Skin epidermis (tissue), 12 donors: ENCODE measurements around the gene MAF.

Experiments used
- H3K27ac ChIP-seq, 21 experiments: fragments of 200-600 bp; sonication (generic) in 11 of 21; one replicate each; pipeline ENCODE4 v1.5.0; 2020; ENCODE audit warnings: mild to moderate bottlenecking in 3 of 21, inconsistent platforms in 2 of 21, moderate library complexity in 2 of 21
- H3K4me3 ChIP-seq, 7 experiments: fragments of 200-600 bp; sonication (generic) in 2 of 7; one replicate each; pipeline ENCODE4 v1.5.0; 2020; ENCODE audit warnings: inconsistent platforms in 2 of 7, mild to moderate bottlenecking in 2 of 7, moderate library complexity in 1 of 7

The MAF gene

DNA sequence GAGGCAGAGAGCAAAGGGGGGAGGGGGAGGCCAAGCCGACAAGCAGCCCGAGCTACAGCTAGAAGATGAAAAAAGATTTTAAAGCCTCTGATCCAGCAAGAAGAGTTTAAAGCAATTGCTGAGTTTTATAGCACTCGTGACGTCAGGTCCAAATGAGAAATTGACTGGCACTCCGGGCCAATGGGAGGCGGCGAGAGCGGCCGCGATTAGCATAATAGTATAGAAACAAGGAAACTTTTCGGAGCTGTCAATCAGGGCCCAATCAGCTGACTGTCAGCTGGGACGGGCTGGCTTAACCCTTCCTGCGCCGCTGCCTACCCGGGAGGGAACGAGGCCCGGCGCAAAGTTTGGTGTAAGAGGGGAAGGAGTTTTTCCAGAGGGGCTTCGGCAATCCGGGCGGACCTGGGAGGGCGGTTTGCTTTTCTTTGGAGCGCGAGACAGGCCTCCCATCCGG, at the start of gene MAF:
Gene MAF (minus strand): TSS at position 100 of the 454 bp plus-strand sequence. CDS start 835 bp downstream, outside the sequence.
- H3K27ac ChIP-seq, result peak within 1 kb of the TSS; percentile 82 to 97 (median 94)
- peak within 1 kb of the TSS; percentile 58 to 77 (median 66) for H3K4me3 ChIP-seq

DNA sequence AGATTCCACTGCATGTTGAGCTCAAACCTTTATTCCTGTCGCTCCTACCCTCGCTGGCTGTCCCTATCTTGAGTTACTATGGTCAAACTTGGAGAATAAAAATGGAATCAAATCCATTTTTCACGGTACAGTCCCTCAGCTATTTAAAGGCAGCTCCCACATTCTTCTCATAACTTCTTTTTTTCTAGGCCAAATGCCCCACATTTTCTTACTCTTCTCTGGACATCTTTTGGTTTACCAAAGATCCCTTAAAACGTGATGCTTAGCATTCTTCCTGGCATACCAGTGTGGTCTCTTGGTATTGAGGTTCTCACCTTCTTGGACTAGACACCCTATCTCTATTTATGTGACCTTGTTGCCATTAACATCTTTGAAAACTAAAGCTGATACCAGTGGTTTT, 48.3 kb upstream of the MAF start:
- no peak overlapping the region for H3K4me3 ChIP-seq
- no peak overlapping the region for H3K27ac ChIP-seq

DNA sequence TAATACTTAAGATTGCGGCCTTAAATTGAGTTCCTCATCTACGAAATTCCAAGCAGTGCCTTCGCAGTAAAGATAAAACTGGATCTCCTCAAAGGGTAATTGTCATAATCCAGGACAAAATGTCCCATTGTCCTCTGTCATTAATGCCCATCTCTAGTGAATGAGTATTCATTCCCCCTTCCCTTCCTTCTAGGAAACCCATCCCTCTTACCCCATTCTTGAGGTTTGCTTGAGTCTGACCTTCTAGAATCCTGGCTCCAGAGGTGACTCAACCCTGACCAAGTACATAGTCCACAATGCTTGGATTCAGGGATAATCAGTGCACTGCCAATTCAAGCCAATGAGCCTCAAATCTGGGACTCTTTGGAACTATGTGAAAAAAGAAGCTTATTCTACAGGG, 47.0 kb upstream of the MAF start:
- Histone ChIP-seq H3K27ac (no peak overlapping the region), H3K4me3 (no peak overlapping the region)

DNA sequence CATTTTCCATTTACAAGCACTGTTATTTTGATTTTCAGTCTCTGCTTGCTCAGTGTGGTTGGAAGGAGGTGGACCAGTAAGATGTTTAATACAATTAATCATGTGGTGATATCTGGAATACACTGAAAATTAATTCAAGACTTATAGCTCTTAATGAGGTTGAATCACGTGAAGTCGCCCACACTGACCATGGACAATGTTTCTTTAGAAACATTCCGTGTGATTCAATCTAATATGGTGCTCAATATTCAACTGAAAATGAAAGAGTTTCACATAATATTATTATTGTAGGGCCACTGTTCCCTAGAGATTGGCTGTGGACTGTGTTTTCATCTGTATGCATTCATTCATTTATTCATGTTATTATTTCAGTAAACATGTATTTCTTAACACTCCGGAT, 45.2 kb upstream of the MAF start:
- Histone ChIP-seq H3K27ac (peak overlapping the region in 7 of 21 experiments; percentile 14 to 59 (median 35)), H3K4me3 (no peak overlapping the region)

DNA sequence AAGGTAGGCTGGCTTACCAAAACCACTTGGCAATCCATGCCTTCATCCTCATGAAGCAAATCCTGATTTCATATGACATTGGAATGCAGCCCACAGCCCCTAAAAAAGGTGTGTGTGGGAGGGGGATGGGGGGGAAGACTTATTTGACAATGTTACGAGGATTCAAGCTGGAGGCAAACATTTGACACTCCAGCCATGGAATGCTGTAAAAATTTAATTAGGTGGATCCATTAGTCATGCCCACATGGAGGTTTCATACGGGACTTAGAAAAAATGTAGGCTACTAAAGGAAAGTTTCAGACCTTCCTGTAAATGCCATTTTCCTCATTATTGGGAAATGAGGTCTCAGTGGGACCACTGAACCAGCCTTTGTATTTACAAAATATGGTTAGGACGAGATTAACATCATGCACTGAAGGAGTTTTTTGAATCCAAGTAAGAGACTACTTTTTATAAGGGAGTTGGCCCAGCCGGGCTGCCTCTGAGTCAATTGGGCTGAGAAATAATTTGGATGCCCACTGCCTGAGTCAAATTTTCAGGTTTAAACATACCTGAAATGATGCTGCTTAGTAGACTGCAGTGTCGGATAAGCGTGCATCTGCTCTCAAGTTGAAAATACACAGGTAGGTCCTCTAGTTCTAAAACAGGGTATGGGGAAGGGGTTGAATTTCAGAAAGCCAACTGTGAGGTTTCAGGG, 44.6 kb upstream of the MAF start:
- H3K27ac ChIP-seq, result peak overlapping the region in 8 of 21 experiments; percentile 14 to 59 (median 40)

DNA sequence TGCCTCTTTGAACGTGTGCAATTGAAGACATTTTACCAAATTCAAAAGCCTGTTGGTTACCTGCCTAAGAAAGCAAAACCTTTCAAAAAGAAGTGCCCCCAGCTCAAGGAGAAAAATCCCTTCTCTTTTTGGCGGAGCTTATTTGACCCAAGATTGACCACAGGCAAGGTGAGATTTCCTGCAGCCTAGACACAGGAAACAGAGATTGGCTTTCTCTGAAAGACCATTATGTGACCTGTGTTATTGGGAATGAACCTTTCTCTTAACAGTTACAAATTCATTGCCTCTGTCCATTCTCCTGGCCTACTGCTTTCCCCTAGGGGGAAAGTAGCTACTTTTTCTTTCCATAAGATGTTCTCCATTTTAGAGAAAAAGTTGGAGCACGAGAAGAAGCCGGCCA, 42.1 kb upstream of the MAF start:
- Histone ChIP-seq H3K27ac (no peak overlapping the region), H3K4me3 (no peak overlapping the region)

More for the DNA sequence above, 44.6 kb upstream of the MAF start:
- no peak overlapping the region for H3K4me3 ChIP-seq

DNA sequence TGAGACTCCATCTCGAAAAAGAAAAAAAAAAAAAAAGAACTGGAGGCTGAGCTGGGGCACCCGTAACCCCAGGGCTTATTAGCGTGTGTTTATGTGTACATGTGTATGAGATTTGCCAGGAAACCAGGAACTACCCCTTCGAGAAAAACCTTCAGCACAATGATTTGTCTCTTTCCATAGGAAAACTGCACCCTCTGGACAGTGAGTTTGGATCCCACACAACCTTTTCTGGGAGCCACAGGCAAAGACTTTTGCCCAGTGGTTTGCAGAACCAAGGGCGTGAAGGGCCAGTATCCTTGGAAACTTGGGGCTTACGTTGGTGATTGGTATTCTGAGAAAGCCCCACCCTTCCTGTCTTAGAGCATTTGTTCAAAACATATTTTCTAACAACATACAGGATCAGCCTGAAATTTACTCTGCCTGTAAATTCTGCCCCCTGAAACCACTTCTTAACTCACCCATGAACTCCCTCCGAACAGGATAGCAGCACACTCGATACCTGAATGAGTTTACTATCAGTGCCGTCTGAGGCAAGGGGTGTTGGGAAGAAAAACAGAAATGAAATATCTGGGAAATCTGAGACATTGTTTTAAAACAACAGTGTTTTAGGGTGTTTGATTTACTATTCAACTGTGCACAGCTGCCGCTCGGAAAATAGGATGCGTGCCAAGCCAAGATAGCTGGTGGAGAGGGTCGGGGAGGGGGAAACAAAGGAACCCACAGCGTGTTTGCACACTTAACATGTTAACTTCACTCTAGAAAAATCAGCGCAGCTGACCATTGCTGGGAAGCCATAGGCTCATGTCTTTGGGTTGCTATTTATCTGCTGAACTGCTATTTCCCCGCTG, 40.2 kb upstream of the MAF start:
- Histone ChIP-seq H3K27ac (peak overlapping the region in 19 of 21 experiments; percentile 15 to 80 (median 57)), H3K4me3 (no peak overlapping the region)

DNA sequence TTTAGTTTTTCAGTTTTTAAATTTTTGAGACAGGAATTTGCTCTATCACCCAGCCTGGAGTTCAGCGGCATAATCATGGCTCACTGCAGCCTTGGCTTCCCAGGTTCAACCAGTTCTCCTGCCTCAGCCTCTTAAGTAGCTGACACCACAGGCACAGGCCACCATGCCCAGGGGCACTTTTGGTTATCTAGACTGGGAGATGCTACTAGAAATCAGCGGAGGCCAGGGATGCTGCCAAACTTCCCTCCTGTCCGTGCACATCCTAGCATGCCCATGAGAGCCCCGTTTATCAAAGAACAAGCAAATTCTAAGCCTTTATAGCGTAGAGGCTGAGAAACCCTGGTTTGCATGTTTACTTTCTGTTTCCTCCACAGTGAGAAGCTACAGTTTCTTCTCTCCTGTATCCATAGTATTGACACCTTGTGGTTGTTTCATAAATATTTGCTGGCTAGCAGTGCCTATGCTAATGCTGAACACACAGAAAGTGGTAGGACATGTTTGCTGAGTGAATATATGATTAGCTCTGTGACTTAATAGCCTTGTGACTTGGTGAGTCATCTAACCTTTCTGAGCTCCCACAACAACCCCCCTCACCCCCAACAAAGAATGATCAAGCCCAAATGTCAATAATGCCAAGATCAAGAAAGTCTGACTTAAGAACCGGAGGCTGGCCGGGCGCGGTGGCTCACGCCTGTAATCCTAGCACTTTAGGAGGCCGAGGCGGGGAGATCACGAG, 39.2 kb upstream of the MAF start:
- Histone ChIP-seq H3K4me3 (no peak overlapping the region), H3K27ac (peak overlapping the region in 17 of 21 experiments; percentile 15 to 80 (median 58))

DNA sequence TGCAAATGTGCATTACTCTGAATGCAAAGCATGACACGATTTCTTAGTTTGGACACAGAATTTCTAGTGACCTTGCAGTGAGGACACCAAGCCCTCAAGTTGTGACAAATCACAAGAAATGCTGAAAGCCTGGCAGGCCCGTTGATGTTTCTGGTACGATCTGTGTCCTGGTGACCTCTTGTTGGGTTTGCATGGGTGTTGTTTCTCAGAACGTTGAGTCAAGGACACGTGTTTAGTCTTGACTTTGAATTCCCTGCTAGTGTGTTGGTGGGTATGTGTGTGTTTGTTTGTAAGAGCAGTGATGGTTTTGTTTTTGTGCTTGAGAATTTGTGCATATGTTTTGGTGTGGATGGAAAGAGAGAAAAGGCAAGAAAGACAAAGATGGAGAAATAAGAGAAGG, 37.8 kb upstream of the MAF start:
- H3K4me3 ChIP-seq, result no peak overlapping the region
- no peak overlapping the region for H3K27ac ChIP-seq

DNA sequence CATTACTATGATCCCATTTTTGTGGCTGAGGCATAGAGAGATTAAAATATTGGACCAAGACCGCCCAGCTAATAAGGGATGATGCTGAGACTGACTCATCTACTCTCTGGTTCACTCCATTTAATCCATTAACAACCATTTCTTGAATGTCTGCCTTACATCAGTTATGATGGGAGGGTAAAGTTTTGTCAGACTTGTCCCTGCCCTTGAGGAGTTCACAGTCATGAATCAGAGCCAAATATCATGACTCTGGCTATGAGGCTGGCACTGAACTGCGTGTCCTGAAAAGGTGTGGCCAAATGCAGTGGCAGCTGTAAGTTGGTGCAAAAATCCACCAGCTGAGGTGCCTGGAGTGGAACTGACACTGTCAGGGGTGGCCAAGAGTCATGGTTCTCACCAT, 35.0 kb upstream of the MAF start:
- Histone ChIP-seq H3K4me3 (no peak overlapping the region), H3K27ac (no peak overlapping the region)

DNA sequence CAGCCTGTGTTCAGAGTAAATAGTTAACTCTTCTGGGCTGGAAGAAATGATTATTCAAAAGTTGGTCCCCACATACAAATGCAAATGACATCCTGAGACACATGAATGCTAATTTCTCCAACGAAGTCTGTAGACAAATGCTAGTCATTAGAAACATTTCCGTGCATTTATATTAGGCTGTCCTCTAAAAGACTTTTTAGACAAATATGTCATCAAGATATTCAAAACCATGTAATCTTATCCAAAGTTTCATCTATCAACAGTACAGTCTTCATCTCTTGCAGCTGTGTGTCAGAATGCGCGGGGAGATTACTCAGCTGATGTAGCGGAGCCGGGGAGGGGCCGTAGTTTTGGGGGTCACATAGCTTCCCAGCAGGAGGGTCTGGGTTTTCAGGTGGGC, 33.8 kb upstream of the MAF start:
- Histone ChIP-seq H3K4me3 (no peak overlapping the region), H3K27ac (no peak overlapping the region)

DNA sequence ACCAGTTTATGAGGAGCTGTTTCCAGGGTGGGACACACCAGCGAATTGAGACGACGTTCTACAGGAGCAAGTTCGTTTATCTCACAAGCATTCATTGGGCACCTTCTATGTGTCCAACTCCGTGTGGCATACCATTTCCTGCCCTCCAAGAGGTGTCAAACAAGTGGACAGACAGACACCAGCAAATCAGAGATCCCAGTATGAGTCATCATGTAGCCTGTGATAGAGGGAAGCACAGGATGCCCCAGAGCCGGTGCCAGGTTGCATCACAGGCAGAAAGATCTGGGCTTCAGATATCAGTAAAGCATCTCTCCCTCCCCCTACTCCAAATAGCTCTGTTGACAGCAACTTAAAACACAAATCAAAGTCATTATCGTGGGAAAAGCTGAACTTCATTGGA, 31.8 kb upstream of the MAF start:
- H3K4me3 ChIP-seq, result no peak overlapping the region
- H3K27ac ChIP-seq, result peak overlapping the region in 9 of 21 experiments; percentile 7 to 72 (median 24)

DNA sequence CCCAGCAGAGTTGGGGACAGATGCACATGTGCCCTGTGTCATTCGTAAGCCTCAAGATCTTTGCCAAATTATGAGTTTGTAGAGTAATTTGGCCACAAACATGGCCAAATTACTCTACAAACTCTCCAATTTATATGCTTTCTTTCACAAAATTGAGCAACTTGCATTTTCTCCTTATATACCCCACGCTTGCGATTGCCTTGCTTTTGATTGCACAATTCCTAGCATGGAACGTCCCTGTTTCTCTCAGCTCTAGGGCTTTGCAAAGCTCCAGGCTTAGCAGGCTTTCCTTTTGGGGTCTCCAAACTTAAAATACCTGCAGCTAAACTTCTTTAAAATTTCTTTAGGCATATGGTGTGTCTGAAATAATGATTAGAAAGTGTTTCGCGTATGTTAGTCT, 28.5 kb upstream of the MAF start:
- Histone ChIP-seq H3K4me3 (no peak overlapping the region), H3K27ac (no peak overlapping the region)

DNA sequence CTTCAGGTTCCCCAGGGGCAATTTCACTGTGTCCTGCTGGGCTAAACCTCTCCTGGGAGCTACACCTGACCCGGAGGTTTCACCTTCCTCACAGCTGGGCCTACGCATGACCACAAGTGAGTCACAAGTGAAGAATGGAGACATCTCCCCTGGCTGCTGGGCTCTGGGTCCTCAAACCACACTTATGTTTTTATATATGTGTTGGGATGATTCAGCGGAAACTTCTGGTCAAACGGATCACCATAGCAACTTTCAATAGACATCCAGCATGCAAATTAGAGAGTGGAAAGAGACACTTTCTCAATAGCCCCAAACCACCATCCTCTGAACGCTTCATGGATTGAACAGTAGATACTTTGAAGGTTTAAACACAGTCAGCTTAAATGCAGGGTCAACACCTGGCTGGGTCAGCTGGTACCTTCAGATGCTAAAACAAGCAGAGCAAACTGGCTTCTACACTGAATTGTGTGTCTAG, 28.0 kb upstream of the MAF start:
- H3K4me3 ChIP-seq, result no peak overlapping the region
- H3K27ac ChIP-seq, result no peak overlapping the region

DNA sequence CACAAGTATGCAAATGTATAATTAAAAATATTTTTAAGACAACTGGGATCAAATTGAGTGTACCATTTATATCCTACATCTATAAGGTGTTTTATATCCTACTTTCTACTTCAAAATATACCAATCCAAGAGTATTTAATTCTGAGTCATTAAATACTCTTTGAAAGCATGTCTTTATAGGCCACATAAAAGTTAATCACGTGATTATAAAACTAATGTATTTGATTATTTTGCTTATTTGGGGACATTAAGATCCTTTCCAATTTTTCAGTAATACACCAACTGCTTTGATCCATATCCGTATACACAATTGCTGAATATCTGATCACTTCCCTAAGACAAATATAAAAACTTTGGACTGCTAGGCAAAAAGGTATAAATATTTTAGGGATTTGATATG, 26.6 kb upstream of the MAF start:
- Histone ChIP-seq H3K27ac (no peak overlapping the region), H3K4me3 (no peak overlapping the region)

DNA sequence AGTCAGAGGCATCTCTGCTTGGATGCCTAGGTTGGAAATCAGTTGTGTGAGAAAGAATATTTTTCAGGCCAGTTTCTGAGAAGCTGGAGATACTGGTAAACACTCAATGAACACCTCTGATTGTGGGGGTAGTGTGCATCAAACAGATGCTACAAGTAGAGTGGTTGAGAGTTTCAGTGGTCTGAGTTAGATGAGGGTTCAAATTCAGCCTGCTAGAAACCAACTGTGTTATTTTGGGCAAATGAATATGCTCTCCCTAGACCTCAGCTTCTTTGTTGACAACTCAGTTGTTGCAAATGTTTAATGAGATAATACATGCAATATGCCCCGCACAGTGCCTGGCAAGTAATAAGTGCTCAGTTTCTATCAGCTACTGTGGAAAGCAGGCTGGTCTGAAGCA, 25.2 kb upstream of the MAF start:
- no peak overlapping the region for H3K4me3 ChIP-seq
- no peak overlapping the region for H3K27ac ChIP-seq

DNA sequence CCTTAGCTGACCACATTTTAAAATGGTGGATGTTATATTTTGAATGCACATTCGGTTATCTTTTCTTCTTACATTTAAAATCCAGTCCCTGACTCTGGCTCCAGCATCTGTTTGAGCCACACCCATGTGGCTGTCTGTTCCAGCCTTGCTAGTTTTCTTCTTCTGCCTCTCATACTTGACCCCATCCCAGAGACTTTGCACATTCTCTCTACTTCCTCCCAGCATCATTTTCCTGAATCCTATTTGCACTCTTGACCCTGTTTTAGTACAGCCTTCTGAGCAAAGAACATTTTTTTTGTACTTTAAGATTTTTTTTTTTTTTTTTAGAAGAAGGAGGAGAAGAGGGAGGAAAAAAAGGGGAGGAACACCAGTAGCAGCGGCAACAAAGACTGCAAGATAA, 23.3 kb upstream of the MAF start:
- Histone ChIP-seq H3K4me3 (no peak overlapping the region), H3K27ac (no peak overlapping the region)

DNA sequence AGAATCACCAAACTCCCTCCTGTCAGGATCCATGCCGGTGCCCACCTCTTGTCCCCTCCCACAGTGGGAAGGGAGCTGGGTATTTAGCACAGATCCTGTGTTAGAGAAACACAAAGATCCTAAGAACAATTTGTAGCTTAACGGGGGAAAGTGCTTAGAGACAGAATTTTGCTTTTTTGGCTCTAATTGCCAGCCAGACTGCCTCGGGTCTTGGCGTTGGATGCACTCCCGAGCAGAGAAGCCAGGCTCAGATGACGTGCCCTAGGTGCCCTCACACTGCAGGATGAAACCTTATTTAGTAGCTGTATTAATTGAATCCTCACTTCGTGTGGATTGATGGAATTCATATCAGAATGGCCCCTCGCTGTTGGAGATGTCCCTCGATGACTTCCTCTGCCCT, 22.5 kb upstream of the MAF start:
- Histone ChIP-seq H3K27ac (peak overlapping the region in 1 of 21 experiments; percentile 2), H3K4me3 (no peak overlapping the region)

DNA sequence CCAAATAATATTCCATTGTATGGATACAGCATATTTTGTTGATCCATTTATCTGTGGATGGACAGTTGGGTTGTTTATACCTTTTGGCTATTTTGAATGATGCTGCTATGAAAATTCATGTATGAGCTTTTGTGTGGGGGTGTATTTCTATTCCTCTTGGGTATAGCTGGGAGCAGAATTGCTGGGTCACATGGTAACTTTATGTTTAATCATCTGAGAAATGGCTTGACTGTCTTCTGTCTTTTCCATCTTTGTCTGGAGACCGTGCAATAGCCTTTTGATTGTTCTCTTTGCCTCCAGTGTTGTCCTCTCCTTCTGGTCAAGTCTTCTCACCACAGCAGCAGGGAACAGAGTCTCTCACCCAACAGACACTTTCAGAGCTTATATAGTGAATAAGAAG, 20.5 kb upstream of the MAF start:
- no peak overlapping the region for H3K4me3 ChIP-seq
- H3K27ac ChIP-seq, result no peak overlapping the region

DNA sequence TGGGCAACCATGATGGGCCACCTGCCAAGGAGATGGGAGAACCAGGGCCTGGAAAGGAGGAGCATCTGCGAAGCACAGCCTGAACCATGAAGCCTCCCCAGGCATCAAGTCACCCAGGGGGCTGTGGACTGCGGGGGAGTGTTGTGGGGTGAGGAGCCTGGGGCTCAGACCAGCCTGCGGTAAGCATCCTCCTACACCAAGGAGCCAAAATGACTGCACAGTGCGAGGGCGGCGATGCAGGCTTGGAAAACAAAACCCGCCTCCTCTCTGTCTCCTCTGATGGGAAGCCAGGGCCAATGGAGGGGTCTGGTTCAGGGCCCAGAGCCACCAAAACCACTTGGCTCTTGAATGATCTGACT, 18.1 kb upstream of the MAF start:
- H3K27ac ChIP-seq, result peak overlapping the region in 7 of 21 experiments; percentile 4 to 60 (median 27)
- H3K4me3 ChIP-seq, result no peak overlapping the region
